ENCODE results near the gene SIGLEC7. TPM values are rescaled to one million over a fixed set of nuclear protein-coding genes. Genes with fewer than 3 reads are reported as not detected.

Gene SIGLEC7
- total and polyA plus RNA-seq, 4 donors = 0.60 to 2.0 (median 1.2) TPM

DNA sequence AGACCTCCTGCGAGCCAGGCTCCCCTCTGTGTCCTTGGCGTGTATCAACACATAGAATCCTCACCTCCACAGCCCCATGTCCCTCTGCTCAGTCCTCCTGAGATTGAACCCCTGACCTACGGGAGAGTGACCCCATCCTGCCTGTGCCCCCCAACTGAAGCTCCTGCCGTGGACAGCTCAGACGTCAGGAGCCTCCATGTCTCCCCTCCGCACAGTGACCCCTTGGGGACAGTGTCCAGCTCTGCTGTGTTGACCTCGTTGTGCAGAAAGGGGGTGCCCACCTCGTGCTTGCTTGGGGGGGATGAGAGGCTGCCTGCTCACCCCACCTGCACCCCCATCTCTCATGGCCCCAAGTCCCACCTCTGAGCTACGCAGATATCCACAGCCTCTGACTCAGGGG, 17.9 kb upstream of the SIGLEC7 start:
- no peak for DNase-seq (ENCODE audit: low read depth in 4 of 6, low spot score in 6 of 6)
- no peak overlapping the region for H3K27ac ChIP-seq (ENCODE audit: low read depth, low read length)
- no peaks in the 10 kb centered on the region for H3K9me3 ChIP-seq (ENCODE audit: control insufficient read depth, insufficient read depth, low read length)
- 82% methylated on average over 6 of the region's 9 CpGs for whole genome bisulfite sequencing (ENCODE audit: insufficient coverage)
- H3K27me3 ChIP-seq (ENCODE audit: control insufficient read depth, insufficient read depth, low read length) = no peaks in the 10 kb centered on the region
- no peaks in the 10 kb centered on the region for H3K4me1 ChIP-seq (ENCODE audit: control insufficient read depth, insufficient read depth, low read length)
- no peaks in the 10 kb centered on the region for H3K36me3 ChIP-seq (ENCODE audit: control insufficient read depth, insufficient read depth, low read length)
- H3K4me3 ChIP-seq (ENCODE audit: low read depth, low read length) = no peak overlapping the region

GRCh38 chr19:51124729-51125128, 17.4 kb upstream of the SIGLEC7 start, which contains the start of gene SIGLEC9:
TSS of gene SIGLEC9 (plus strand) at chr19:51124906. CDS start at chr19:51124975, 69 bp downstream.
- Histone ChIP-seq H3K27me3 (ENCODE audit: control insufficient read depth, insufficient read depth, low read length) (no peaks in the 10 kb centered on the region), H3K4me1 (ENCODE audit: control insufficient read depth, insufficient read depth, low read length) (no peaks in the 10 kb centered on the region), H3K9me3 (ENCODE audit: control insufficient read depth, insufficient read depth, low read length) (no peaks in the 10 kb centered on the region), H3K4me3 (ENCODE audit: low read depth, low read length) (no peak within 1 kb of the TSS), H3K27ac (ENCODE audit: low read depth, low read length) (no peak within 1 kb of the TSS), H3K36me3 (ENCODE audit: control insufficient read depth, insufficient read depth, low read length) (no peaks in the 10 kb centered on the region)
- WGBS (ENCODE audit: insufficient coverage) = 61% methylated on average over 13 of the region's 14 CpGs
- DNase-seq (ENCODE audit: low read depth in 4 of 6, low spot score in 6 of 6) = no peak

DNA sequence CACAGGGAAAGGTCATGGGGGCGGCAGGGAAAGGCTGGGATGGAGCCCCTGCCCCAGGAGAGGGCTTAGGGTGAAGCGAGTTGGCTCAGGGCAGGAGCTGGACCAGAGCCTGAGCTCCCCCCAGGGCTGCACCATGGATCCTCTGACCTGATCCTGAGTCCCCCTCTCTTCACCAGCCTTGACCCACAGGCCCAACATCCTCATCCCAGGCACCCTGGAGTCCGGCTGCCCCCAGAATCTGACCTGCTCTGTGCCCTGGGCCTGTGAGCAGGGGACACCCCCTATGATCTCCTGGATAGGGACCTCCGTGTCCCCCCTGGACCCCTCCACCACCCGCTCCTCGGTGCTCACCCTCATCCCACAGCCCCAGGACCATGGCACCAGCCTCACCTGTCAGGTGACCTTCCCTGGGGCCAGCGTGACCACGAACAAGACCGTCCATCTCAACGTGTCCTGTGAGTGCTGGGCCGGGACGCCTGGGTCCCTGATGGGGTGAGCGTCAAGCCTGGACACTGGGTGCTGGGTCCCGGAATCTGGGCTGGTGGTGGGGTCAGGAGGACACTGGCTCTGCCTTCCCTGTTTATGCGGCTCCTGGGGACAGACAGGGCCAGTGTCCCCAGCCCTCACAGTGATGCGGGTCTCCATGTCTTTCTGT, 16.6 kb upstream of the SIGLEC7 start:
- Histone ChIP-seq H3K4me3 (ENCODE audit: low read depth, low read length) (no peak overlapping the region), H3K9me3 (ENCODE audit: control insufficient read depth, insufficient read depth, low read length) (no peaks in the 10 kb centered on the region), H3K27ac (ENCODE audit: low read depth, low read length) (no peak overlapping the region), H3K36me3 (ENCODE audit: control insufficient read depth, insufficient read depth, low read length) (no peaks in the 10 kb centered on the region), H3K4me1 (ENCODE audit: control insufficient read depth, insufficient read depth, low read length) (no peaks in the 10 kb centered on the region), H3K27me3 (ENCODE audit: control insufficient read depth, insufficient read depth, low read length) (no peaks in the 10 kb centered on the region)
- 81% methylated on average over 16 of the region's 16 CpGs for WGBS (ENCODE audit: insufficient coverage)
- no peak for DNase-seq (ENCODE audit: low read depth in 4 of 6, low spot score in 6 of 6)

DNA sequence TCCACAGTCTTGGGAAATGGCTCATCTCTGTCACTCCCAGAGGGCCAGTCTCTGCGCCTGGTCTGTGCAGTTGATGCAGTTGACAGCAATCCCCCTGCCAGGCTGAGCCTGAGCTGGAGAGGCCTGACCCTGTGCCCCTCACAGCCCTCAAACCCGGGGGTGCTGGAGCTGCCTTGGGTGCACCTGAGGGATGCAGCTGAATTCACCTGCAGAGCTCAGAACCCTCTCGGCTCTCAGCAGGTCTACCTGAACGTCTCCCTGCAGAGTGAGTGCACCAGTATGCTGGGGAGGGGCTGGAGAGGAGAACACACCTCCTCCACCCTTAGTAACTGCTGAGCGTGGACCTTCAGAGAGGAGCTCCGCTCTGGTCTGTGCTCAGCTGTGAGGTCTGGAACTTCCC, 15.1 kb upstream of the SIGLEC7 start:
- WGBS (ENCODE audit: insufficient coverage) = 70% methylated on average over 2 of the region's 6 CpGs
- no peak for DNase-seq (ENCODE audit: low read depth in 4 of 6, low spot score in 6 of 6)
- H3K4me1 ChIP-seq (ENCODE audit: control insufficient read depth, insufficient read depth, low read length) = no peaks in the 10 kb centered on the region
- H3K27ac ChIP-seq (ENCODE audit: low read depth, low read length) = no peak overlapping the region
- no peaks in the 10 kb centered on the region for H3K9me3 ChIP-seq (ENCODE audit: control insufficient read depth, insufficient read depth, low read length)
- no peak overlapping the region for H3K4me3 ChIP-seq (ENCODE audit: low read depth, low read length)
- H3K36me3 ChIP-seq (ENCODE audit: control insufficient read depth, insufficient read depth, low read length) = no peaks in the 10 kb centered on the region
- no peaks in the 10 kb centered on the region for H3K27me3 ChIP-seq (ENCODE audit: control insufficient read depth, insufficient read depth, low read length)

DNA sequence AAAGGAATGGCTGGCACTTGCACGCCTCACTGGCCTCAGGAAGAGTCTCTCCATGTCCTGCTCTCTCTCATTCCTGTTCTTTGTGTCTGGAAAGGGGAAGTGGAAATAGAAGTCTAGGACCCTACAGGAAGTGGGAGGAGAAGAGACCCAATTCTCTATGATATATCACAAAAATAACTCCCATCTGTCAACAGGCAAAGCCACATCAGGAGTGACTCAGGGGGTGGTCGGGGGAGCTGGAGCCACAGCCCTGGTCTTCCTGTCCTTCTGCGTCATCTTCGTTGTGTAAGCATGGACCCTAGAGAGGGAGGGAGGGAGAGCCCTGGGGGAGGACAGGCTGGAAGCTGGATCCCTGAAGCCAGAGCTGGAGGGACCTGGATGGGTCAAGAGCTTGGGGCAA, 14.3 kb upstream of the SIGLEC7 start:
- DNase-seq (ENCODE audit: low read depth in 4 of 6, low spot score in 6 of 6) = no peak
- no peaks in the 10 kb centered on the region for H3K36me3 ChIP-seq (ENCODE audit: control insufficient read depth, insufficient read depth, low read length)
- 71% methylated on average over 3 of the region's 4 CpGs for WGBS (ENCODE audit: insufficient coverage)
- no peak overlapping the region for H3K4me3 ChIP-seq (ENCODE audit: low read depth, low read length)
- H3K27me3 ChIP-seq (ENCODE audit: control insufficient read depth, insufficient read depth, low read length) = no peaks in the 10 kb centered on the region
- H3K9me3 ChIP-seq (ENCODE audit: control insufficient read depth, insufficient read depth, low read length) = no peaks in the 10 kb centered on the region
- no peaks in the 10 kb centered on the region for H3K4me1 ChIP-seq (ENCODE audit: control insufficient read depth, insufficient read depth, low read length)
- no peak overlapping the region for H3K27ac ChIP-seq (ENCODE audit: low read depth, low read length)

GRCh38 chr19:51128227-51128626, 13.9 kb upstream of the SIGLEC7 start:
- Histone ChIP-seq H3K4me3 (ENCODE audit: low read depth, low read length) (no peak overlapping the region), H3K27me3 (ENCODE audit: control insufficient read depth, insufficient read depth, low read length) (no peaks in the 10 kb centered on the region), H3K4me1 (ENCODE audit: control insufficient read depth, insufficient read depth, low read length) (no peaks in the 10 kb centered on the region), H3K9me3 (ENCODE audit: control insufficient read depth, insufficient read depth, low read length) (no peaks in the 10 kb centered on the region), H3K27ac (ENCODE audit: low read depth, low read length) (no peak overlapping the region), H3K36me3 (ENCODE audit: control insufficient read depth, insufficient read depth, low read length) (no peaks in the 10 kb centered on the region)
- DNase-seq (ENCODE audit: low read depth in 4 of 6, low spot score in 6 of 6) = no peak
- 93% methylated on average over 2 of the region's 7 CpGs for WGBS (ENCODE audit: insufficient coverage)

DNA sequence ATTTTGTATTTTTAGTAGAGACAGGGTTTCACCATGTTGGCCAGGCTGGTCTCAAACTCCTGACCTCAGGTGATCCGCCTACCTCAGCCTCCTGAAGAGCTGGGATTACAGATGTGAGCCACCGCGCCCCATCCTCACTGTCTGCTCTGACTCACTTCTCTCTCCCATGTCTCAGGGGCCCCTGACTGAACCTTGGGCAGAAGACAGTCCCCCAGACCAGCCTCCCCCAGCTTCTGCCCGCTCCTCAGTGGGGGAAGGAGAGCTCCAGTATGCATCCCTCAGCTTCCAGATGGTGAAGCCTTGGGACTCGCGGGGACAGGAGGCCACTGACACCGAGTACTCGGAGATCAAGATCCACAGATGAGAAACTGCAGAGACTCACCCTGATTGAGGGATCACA, 12.4 kb upstream of the SIGLEC7 start:
- no peaks in the 10 kb centered on the region for H3K27me3 ChIP-seq (ENCODE audit: control insufficient read depth, insufficient read depth, low read length)
- WGBS (ENCODE audit: insufficient coverage) = 89% methylated on average over 8 of the region's 8 CpGs
- no peak for DNase-seq (ENCODE audit: low read depth in 4 of 6, low spot score in 6 of 6)
- H3K36me3 ChIP-seq (ENCODE audit: control insufficient read depth, insufficient read depth, low read length) = no peaks in the 10 kb centered on the region
- no peaks in the 10 kb centered on the region for H3K4me1 ChIP-seq (ENCODE audit: control insufficient read depth, insufficient read depth, low read length)
- no peaks in the 10 kb centered on the region for H3K9me3 ChIP-seq (ENCODE audit: control insufficient read depth, insufficient read depth, low read length)
- H3K4me3 ChIP-seq (ENCODE audit: low read depth, low read length) = no peak overlapping the region
- no peak overlapping the region for H3K27ac ChIP-seq (ENCODE audit: low read depth, low read length)

DNA sequence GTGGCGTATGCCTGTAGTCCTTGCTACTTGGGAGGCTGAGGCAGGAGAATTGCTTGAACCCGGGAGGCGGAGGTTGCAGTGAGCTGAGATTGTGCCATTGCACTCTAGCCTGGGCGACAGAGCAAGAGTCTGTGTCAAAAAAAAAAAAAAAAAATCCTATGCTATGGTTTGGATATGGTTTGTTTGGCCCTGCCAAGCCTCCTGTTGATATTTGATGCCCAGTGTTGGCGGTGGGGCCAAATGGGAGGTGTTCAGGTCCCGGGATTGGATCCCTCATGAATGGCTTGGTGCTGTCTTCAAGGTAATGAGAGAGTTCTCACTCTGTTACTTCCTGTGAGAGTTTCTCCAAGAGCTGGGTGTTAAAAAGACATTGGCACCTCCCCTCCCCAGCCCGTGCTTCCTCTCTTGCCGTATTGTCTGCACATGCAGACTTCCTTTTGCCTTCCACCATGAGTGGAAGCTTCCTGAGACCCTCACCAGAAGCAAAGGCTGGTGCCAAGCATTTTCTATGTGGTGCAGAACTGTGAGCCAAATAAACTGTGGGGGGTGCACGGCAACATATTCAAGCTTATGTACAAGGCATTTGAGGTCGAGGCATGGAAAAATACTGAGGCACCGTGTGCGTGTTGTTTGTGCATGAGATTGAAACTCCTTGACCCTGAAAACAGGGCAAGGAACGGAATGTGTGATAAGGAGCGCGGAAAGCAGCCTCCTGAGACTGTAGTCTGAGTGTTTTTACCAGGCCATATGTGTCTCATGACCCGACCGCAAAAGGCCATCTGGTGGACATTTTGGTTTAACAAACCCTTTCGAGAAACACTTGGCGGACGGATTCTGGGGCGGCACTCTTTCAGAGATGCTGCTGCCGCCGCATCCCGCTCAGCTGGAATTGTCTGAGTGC, 10.1 kb upstream of the SIGLEC7 start:
- DNase-seq (ENCODE audit: low read depth in 4 of 6, low spot score in 6 of 6) = peak in 4 of 6 donors; percentile 14 to 72 (median 42)
- Histone ChIP-seq H3K4me1 (ENCODE audit: control insufficient read depth, insufficient read depth, low read length) (no peaks in the 10 kb centered on the region), H3K36me3 (ENCODE audit: control insufficient read depth, insufficient read depth, low read length) (no peaks in the 10 kb centered on the region), H3K9me3 (ENCODE audit: control insufficient read depth, insufficient read depth, low read length) (no peaks in the 10 kb centered on the region), H3K4me3 (ENCODE audit: low read depth, low read length) (no peak overlapping the region), H3K27ac (ENCODE audit: low read depth, low read length) (no peak overlapping the region), H3K27me3 (ENCODE audit: control insufficient read depth, insufficient read depth, low read length) (no peaks in the 10 kb centered on the region)
- 56% methylated on average over 20 of the region's 24 CpGs for WGBS (ENCODE audit: insufficient coverage)

DNA sequence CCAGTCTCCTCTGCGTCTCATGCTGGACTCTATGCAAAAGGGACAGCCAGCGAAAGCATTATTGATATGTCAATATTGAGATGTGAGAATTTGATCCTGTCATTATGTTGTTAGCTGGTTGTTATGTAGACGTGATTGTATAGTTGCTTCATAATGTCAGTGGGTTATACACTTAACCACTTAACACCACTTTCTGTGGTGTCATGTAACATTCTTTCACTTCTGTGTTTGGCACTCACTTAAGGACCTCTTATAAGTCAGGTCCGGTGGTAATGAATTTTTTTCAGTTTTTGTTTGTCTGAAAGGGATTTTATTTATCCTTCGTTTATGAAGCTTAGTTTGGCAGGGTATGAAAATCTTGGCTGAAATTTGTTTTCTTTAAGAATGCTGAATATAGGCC, 7.1 kb upstream of the SIGLEC7 start:
- DNase-seq (ENCODE audit: low read depth in 4 of 6, low spot score in 6 of 6) = no peak
- no peak overlapping the region for H3K27ac ChIP-seq (ENCODE audit: low read depth, low read length)
- peaks cover 3% of the 10 kb centered on the region for H3K4me1 ChIP-seq (ENCODE audit: control insufficient read depth, insufficient read depth, low read length)
- H3K4me3 ChIP-seq (ENCODE audit: low read depth, low read length) = no peak overlapping the region
- no peaks in the 10 kb centered on the region for H3K36me3 ChIP-seq (ENCODE audit: control insufficient read depth, insufficient read depth, low read length)
- 71% methylated on average over 1 of the region's 5 CpGs for WGBS (ENCODE audit: insufficient coverage)
- H3K27me3 ChIP-seq (ENCODE audit: control insufficient read depth, insufficient read depth, low read length) = no peaks in the 10 kb centered on the region
- H3K9me3 ChIP-seq (ENCODE audit: control insufficient read depth, insufficient read depth, low read length) = no peaks in the 10 kb centered on the region

All from spinal cord (tissue), 10 donors.